Breast epithelium (tissue), 3 donors: ENCODE results near the gene SLC12A1.

ENCODE experiments used
- CTCF ChIP-seq, 3 donors: fragments of 450-650 bp; IDR thresholded peaks; one replicate each; pipeline ENCODE4 v1.5.1; 2016 to 2017; ENCODE audit warnings: antibody characterized with exemption in 3 of 3, mild to moderate bottlenecking in 3 of 3, moderate library complexity in 3 of 3
- POLR2A ChIP-seq: fragments of 450-650 bp; IDR thresholded peaks from one replicate; pipeline ENCODE4 v1.6.1; 2016; ENCODE audit warnings: antibody characterized with exemption, mild to moderate bottlenecking, moderate library complexity

- TF ChIP-seq CTCF (IDR thresholded peaks at IDR 0.05) (no peak), POLR2A (no peak)
Measured at GRCh38 chr15:48248414-48248813, 42.3 kb downstream of the SLC12A1 start.
